HEK293 (cell line): Measurements from ENCODE around the gene GPR85.

Experiments used
- CTCF ChIA-PET: fragments of 350-600 bp; formaldehyde crosslinking; extraction: SDS; loops from one replicate; lab custom pipeline; 2021; ENCODE audit warnings: antibody characterized with exemption; lab: Yijun Ruan, JAX
- POLR2A ChIA-PET: fragments of 300-600 bp; formaldehyde crosslinking; extraction: SDS; loops from one replicate; lab custom pipeline; 2020; ENCODE audit warnings: antibody characterized with exemption, inconsistent platforms; lab: Yijun Ruan, JAX
- H3K27ac ChIP-seq: fragments of 200-500 bp; sonication (Bioruptor generic); 2 replicates; pipeline ENCODE4 v1.5.1; 2014; ENCODE audit warnings: low read depth, low read length, control low read depth, inconsistent platforms; ENCODE audit errors: extremely low read depth
- H3K36me3 ChIP-seq, 2 experiments: fragments of 200-500 bp in 1 of 2; sonication (Bioruptor generic) in 1 of 2; 1 replicate in 1 of 2; 2 replicates in 1 of 2; pipeline ENCODE4 v1.5.1; 2014 to 2017; ENCODE audit warnings: inconsistent platforms in 2 of 2, low read length in 2 of 2; ENCODE audit not compliant: control insufficient read depth in 2 of 2, insufficient read depth in 1 of 2
- H3K4me1 ChIP-seq: fragments of 200-500 bp; sonication (Bioruptor generic); 2 replicates; pipeline ENCODE4 v1.5.1; 2014; ENCODE audit warnings: mild to moderate bottlenecking, low read length, inconsistent platforms; ENCODE audit not compliant: control insufficient read depth, insufficient read depth
- H3K4me3 ChIP-seq: 2 replicates; pipeline ENCODE4 v1.5.1; 2011; ENCODE audit warnings: low read depth, mild to moderate bottlenecking, control low read depth, low read length, moderate library complexity
- H3K9me3 ChIP-seq: fragments of 200-500 bp; sonication (Bioruptor generic); 2 replicates; pipeline ENCODE4 v1.5.1; 2014; ENCODE audit warnings: low read depth, low read length, inconsistent platforms; ENCODE audit not compliant: control insufficient read depth, insufficient read depth
- BCL6B ChIP-seq: fragments of 450-650 bp; formaldehyde crosslinking; IDR thresholded peaks from 2 replicates; pipeline ENCODE4 v1.5.1; 2017; ENCODE audit warnings: missing biosample characterization, missing genetic modification characterization
- FEZF1 ChIP-seq: fragments of 450-650 bp; formaldehyde crosslinking; IDR thresholded peaks from 2 replicates; pipeline ENCODE4 v1.5.1; 2016; ENCODE audit warnings: missing biosample characterization, missing genetic modification characterization
- GLIS1 ChIP-seq: fragments of 450-650 bp; formaldehyde crosslinking; IDR thresholded peaks from 2 replicates; pipeline ENCODE4 v1.5.1; 2016; ENCODE audit warnings: missing biosample characterization, missing genetic modification characterization
- PRDM1 ChIP-seq: fragments of 450-650 bp; formaldehyde crosslinking; IDR thresholded peaks from 2 replicates; pipeline ENCODE4; 2016; ENCODE audit warnings: missing biosample characterization, missing genetic modification characterization
- PRDM6 ChIP-seq: fragments of 450-650 bp; formaldehyde crosslinking; IDR thresholded peaks from 2 replicates; pipeline ENCODE4 v1.5.1; 2017; ENCODE audit warnings: missing biosample characterization, missing genetic modification characterization
- TCF7L2 ChIP-seq: IDR thresholded peaks from 2 replicates; pipeline ENCODE4 v1.6.1; 2011; ENCODE audit warnings: low read depth, mild to moderate bottlenecking, inconsistent platforms, low read length, moderate library complexity, borderline replicate concordance
- ZBTB7A ChIP-seq: fragments of 450-650 bp; formaldehyde crosslinking; IDR thresholded peaks from 2 replicates; pipeline ENCODE4 v1.5.1; 2016; ENCODE audit warnings: low read depth, missing biosample characterization, missing genetic modification characterization
- ZNF140 ChIP-seq: fragments of 450-650 bp; formaldehyde crosslinking; IDR thresholded peaks from 2 replicates; pipeline ENCODE4 v1.5.1; 2016; ENCODE audit warnings: missing biosample characterization, missing genetic modification characterization
- ZNF155 ChIP-seq: fragments of 450-650 bp; formaldehyde crosslinking; IDR thresholded peaks from 2 replicates; pipeline ENCODE4 v1.5.1; 2016; ENCODE audit warnings: missing biosample characterization, missing genetic modification characterization
- ZNF175 ChIP-seq: fragments of 450-650 bp; formaldehyde crosslinking; IDR thresholded peaks from 2 replicates; pipeline ENCODE4 v1.5.1; 2016; ENCODE audit warnings: missing biosample characterization, missing genetic modification characterization
- ZNF266 ChIP-seq: fragments of 450-650 bp; formaldehyde crosslinking; IDR thresholded peaks from 2 replicates; pipeline ENCODE4 v1.5.1; 2016; ENCODE audit warnings: missing biosample characterization, missing genetic modification characterization, low read depth
- ZNF302 ChIP-seq: fragments of 450-650 bp; formaldehyde crosslinking; IDR thresholded peaks from 2 replicates; pipeline ENCODE4 v1.5.1; 2016; ENCODE audit warnings: missing biosample characterization, missing genetic modification characterization, low read depth
- ZNF311 ChIP-seq: fragments of 450-650 bp; formaldehyde crosslinking; IDR thresholded peaks from 2 replicates; pipeline ENCODE4 v1.5.1; 2017; ENCODE audit warnings: missing biosample characterization, missing genetic modification characterization, borderline replicate concordance
- ZNF629 ChIP-seq: fragments of 450-650 bp; formaldehyde crosslinking; IDR thresholded peaks from 2 replicates; pipeline ENCODE4 v1.5.1; 2017; ENCODE audit warnings: missing biosample characterization, missing genetic modification characterization
- ZNF645 ChIP-seq: fragments of 450-650 bp; formaldehyde crosslinking; IDR thresholded peaks from 2 replicates; pipeline ENCODE4; 2016; ENCODE audit warnings: missing biosample characterization, missing genetic modification characterization
- ZNF785 ChIP-seq: fragments of 450-650 bp; formaldehyde crosslinking; IDR thresholded peaks from 2 replicates; pipeline ENCODE4 v1.5.1; 2016; ENCODE audit warnings: missing biosample characterization, missing genetic modification characterization
- ZSCAN23 ChIP-seq: fragments of 450-650 bp; formaldehyde crosslinking; IDR thresholded peaks from 2 replicates; pipeline ENCODE4 v1.5.1; 2016; ENCODE audit warnings: missing biosample characterization, missing genetic modification characterization

Gene GPR85

GRCh38 chr7:113120647-113121046 lies 34.0 kb upstream of the GPR85 start:
- CTCF ChIA-PET: interaction anchor here (0.6 to 1.2 kb wide), 2 partner anchors 38 to 106 kb away, joined by 4 to 5 read pairs; no protein-coding TSS in a partner anchor
- H3K4me1 ChIP-seq: no peaks in the 10 kb centered on the region
- TF ChIP-seq FEZF1 (tag by site-specific recombination) (no peak), ZSCAN23 (tag by site-specific recombination) (no peak), ZBTB7A (tag by site-specific recombination) (no peak), BCL6B (tag by site-specific recombination) (no peak), GLIS1 (no peak), ZNF155 (no peak)
- TF ChIP-seq, all 188 proteins: peak for 0
- no peak overlapping the region for H3K27ac ChIP-seq
- POLR2A ChIA-PET: no interaction called here
- H3K9me3 ChIP-seq: no peaks in the 10 kb centered on the region
- no peak overlapping the region for H3K4me3 ChIP-seq
- H3K36me3 ChIP-seq: peaks cover 0 to 9% of the 10 kb centered on the region in 2 experiments; a peak in 1 of 3 replicates

- ChIA-PET CTCF (no interaction called here), POLR2A (no interaction called here)
- H3K4me1 ChIP-seq: no peaks in the 10 kb centered on the region
- H3K4me3 ChIP-seq: no peak overlapping the region
- no peak overlapping the region for H3K27ac ChIP-seq
- H3K9me3 ChIP-seq: no peaks in the 10 kb centered on the region
- peaks cover 0 to 12% of the 10 kb centered on the region in 2 experiments; a peak in 1 of 3 replicates for H3K36me3 ChIP-seq
- no peak for TF ChIP-seq ZNF629 (tag by site-specific recombination)
- TF ChIP-seq ZNF785 (tag by site-specific recombination): no peak
- TF ChIP-seq PRDM6 (tag by site-specific recombination): no peak
- no peak for TF ChIP-seq ZNF311 (tag by site-specific recombination)
- no peak for TF ChIP-seq ZNF645 (tag by site-specific recombination)
- no peak for TF ChIP-seq ZNF266 (tag by site-specific recombination)
- no peak for TF ChIP-seq ZNF140 (tag by site-specific recombination)
- TF ChIP-seq ZNF302 (tag by site-specific recombination): no peak
- no peak for TF ChIP-seq ZNF175 (tag by site-specific recombination)
- TF ChIP-seq PRDM1 (tag by site-specific recombination): no peak
- TF ChIP-seq TCF7L2: no peak
Measured at GRCh38 chr7:113119429-113119828, 32.8 kb upstream of the GPR85 start.
